Neuronal stem cell (in vitro differentiated cells): ENCODE data around the gene B3GNT3.

Experiments
- DNase-seq: peaks from one replicate; pipeline ENCODE4 v3.0.0-alpha.2; 2013; ENCODE audit warnings: low spot score
- H2AFZ ChIP-seq: one replicate; pipeline ENCODE4 v1.6.1; 2013; ENCODE audit warnings: mild to moderate bottlenecking, low read length, inconsistent platforms
- H2AK5ac ChIP-seq: 2 replicates; pipeline ENCODE4 v1.6.1; 2013; ENCODE audit warnings: low read depth, mild to moderate bottlenecking, inconsistent platforms, low read length, moderate library complexity, mixed read lengths
- H2BK120ac ChIP-seq: 2 replicates; pipeline ENCODE4 v1.6.1; 2013; ENCODE audit warnings: low read depth, mild to moderate bottlenecking, inconsistent platforms, low read length, moderate library complexity, mixed read lengths
- H2BK12ac ChIP-seq: one replicate; pipeline ENCODE4 v1.6.1; 2013; ENCODE audit warnings: low read length, inconsistent platforms
- H2BK15ac ChIP-seq: 2 replicates; pipeline ENCODE4 v1.6.1; 2013; ENCODE audit warnings: mild to moderate bottlenecking, low read length, inconsistent platforms, mixed read lengths
- H2BK5ac ChIP-seq: one replicate; pipeline ENCODE4 v1.6.1; 2013; ENCODE audit warnings: inconsistent platforms, mild to moderate bottlenecking, low read length, moderate library complexity
- H3K14ac ChIP-seq: one replicate; pipeline ENCODE4 v1.6.1; 2013; ENCODE audit warnings: low read length, inconsistent platforms
- H3K18ac ChIP-seq: 2 replicates; pipeline ENCODE4 v1.6.1; 2013; ENCODE audit warnings: low read length, inconsistent platforms
- H3K23ac ChIP-seq: 2 replicates; pipeline ENCODE4 v1.6.1; 2013; ENCODE audit warnings: low read depth, mild to moderate bottlenecking, mixed read lengths, low read length, inconsistent platforms; ENCODE audit not compliant: poor library complexity
- H3K27ac ChIP-seq: replicated peaks from 3 replicates; pipeline ENCODE4 v1.5.1; 2013; ENCODE audit warnings: low read length, inconsistent platforms
- H3K27me3 ChIP-seq, 3 experiments: 2 replicates each; pipeline ENCODE4 v1.6.1; 2013; ENCODE audit warnings: low read length in 3 of 3, mild to moderate bottlenecking in 2 of 3, inconsistent platforms in 1 of 3, low read depth in 1 of 3, mixed read lengths in 1 of 3, moderate library complexity in 1 of 3; ENCODE audit not compliant: control insufficient read depth in 3 of 3, insufficient read depth in 3 of 3
- H3K36me3 ChIP-seq, 2 donors: replicated peaks in 1 of 2; 2 replicates each; pipeline ENCODE4 v1.6.1; 2013; ENCODE audit warnings: low read length in 2 of 2; ENCODE audit not compliant: control insufficient read depth in 2 of 2, insufficient read depth in 2 of 2
- H3K4ac ChIP-seq: 2 replicates; pipeline ENCODE4 v1.6.1; 2013; ENCODE audit warnings: inconsistent platforms, mild to moderate bottlenecking, low read length, moderate library complexity
- H3K4me1 ChIP-seq, 2 donors: 1 replicate in 1 of 2; 2 replicates in 1 of 2; pipeline ENCODE4 v1.6.1; 2013; ENCODE audit warnings: low read length in 2 of 2, low read depth in 1 of 2; ENCODE audit not compliant: control insufficient read depth in 2 of 2, insufficient read depth in 1 of 2
- H3K4me2 ChIP-seq: one replicate; pipeline ENCODE4 v1.6.1; 2013; ENCODE audit warnings: mild to moderate bottlenecking, low read length, inconsistent platforms; ENCODE audit not compliant: insufficient read depth, poor library complexity, severe bottlenecking
- H3K4me3 ChIP-seq, 2 donors: 2 replicates each; pipeline ENCODE4 v1.5.1; 2013; ENCODE audit warnings: low read length in 2 of 2, mild to moderate bottlenecking in 2 of 2, inconsistent platforms in 1 of 2, moderate library complexity in 1 of 2
- H3K79me1 ChIP-seq: one replicate; pipeline ENCODE4 v1.6.1; 2013; ENCODE audit warnings: low read depth, mild to moderate bottlenecking, inconsistent platforms, low read length, moderate library complexity
- H3K9ac ChIP-seq: one replicate; pipeline ENCODE4 v1.6.1; 2013; ENCODE audit warnings: mild to moderate bottlenecking, low read depth, low read length, inconsistent platforms; ENCODE audit not compliant: poor library complexity
- H3K9me3 ChIP-seq, 2 donors: replicated peaks in 1 of 2; 2 replicates each; pipeline versions ENCODE3 to v1.6.1; 2013; ENCODE audit warnings: low read length in 2 of 2, mild to moderate bottlenecking in 2 of 2, inconsistent platforms in 1 of 2, low read depth in 1 of 2, mixed read lengths in 1 of 2, moderate library complexity in 1 of 2; ENCODE audit not compliant: control insufficient read depth in 2 of 2, insufficient read depth in 1 of 2
- H4K8ac ChIP-seq: one replicate; pipeline ENCODE4 v1.6.1; 2013; ENCODE audit warnings: low read depth, mild to moderate bottlenecking, inconsistent platforms, low read length, moderate library complexity
- H4K91ac ChIP-seq: one replicate; pipeline ENCODE4 v1.6.1; 2013; ENCODE audit warnings: low read length, low read depth, mild to moderate bottlenecking, inconsistent platforms; ENCODE audit not compliant: poor library complexity
- WGBS, 2 donors: extraction: QIAGEN DNeasy Blood & Tissue Kit; methylation state at CpG; one replicate each; pipeline ENCODE4 v1.1.7; 2013; ENCODE audit warnings: missing lambda C conversion rate in 2 of 2, mixed read lengths in 1 of 2; ENCODE audit not compliant: insufficient read length in 2 of 2, insufficient replicate concordance in 1 of 2; ENCODE audit errors: extremely low coverage in 2 of 2; 5-methylcytosine and 5-hydroxymethylcytosine counted together

Gene B3GNT3

GRCh38 chr19:17848595-17849292, 53.8 kb downstream of the B3GNT3 start:
- no peak overlapping the region for H4K8ac ChIP-seq
- H2BK15ac ChIP-seq: no peak overlapping the region
- WGBS, 2 donors: no CpG with 5 or more reads among the region's 14 CpGs

GRCh38 chr19:17854061-17854460, 59.1 kb downstream of the B3GNT3 start:
- Histone ChIP-seq H3K9ac (no peak overlapping the region), H2BK5ac (no peak overlapping the region), H2AFZ (no peak overlapping the region), H3K9me3 (no peaks in the 10 kb centered on the region), H3K4me1 (peaks cover under 1% of the 10 kb centered on the region in 2 donors), H3K4ac (no peak overlapping the region), H2AK5ac (peak overlapping the region; percentile 12), H4K91ac (no peak overlapping the region), H3K27me3 (no peaks in the 10 kb centered on the region), H3K79me1 (no peaks in the 10 kb centered on the region), H3K36me3 (no peaks in the 10 kb centered on the region), H4K8ac (no peak overlapping the region), H2BK15ac (no peak overlapping the region), H3K27ac (no peak overlapping the region), H2BK12ac (peak overlapping the region; percentile 84), H3K14ac (no peak overlapping the region), H3K4me2 (no peak overlapping the region), H2BK120ac (no peak overlapping the region), H3K18ac (no peak overlapping the region), H3K23ac (no peak overlapping the region), H3K4me3 (no peak overlapping the region)
- no peak for DNase-seq
- WGBS, 2 donors: no CpG with 5 or more reads among the region's 6 CpGs

More at GRCh38 chr19:17848595-17849292, 53.8 kb downstream of the B3GNT3 start:
- H3K4me1 ChIP-seq: peaks cover 3 to 4% of the 10 kb centered on the region in 2 donors
- no peaks in the 10 kb centered on the region for H3K36me3 ChIP-seq
- no peak overlapping the region for H3K14ac ChIP-seq
- no peak overlapping the region for H4K91ac ChIP-seq
- peak overlapping the region; percentile 72 for H3K18ac ChIP-seq
- no peak overlapping the region for H2AK5ac ChIP-seq
- H3K27me3 ChIP-seq: peaks cover 0 to 4% (median 0%) of the 10 kb centered on the region in 3 experiments
- no peak overlapping the region for H3K4me3 ChIP-seq
- H3K79me1 ChIP-seq: no peaks in the 10 kb centered on the region
- peak overlapping the region; percentile 62 for H2AFZ ChIP-seq
- H3K4me2 ChIP-seq: no peak overlapping the region
- no peak overlapping the region for H2BK120ac ChIP-seq
- no peak for DNase-seq
- H3K9ac ChIP-seq: no peak overlapping the region
- no peak overlapping the region for H2BK12ac ChIP-seq
- H2BK5ac ChIP-seq: no peak overlapping the region
- no peak overlapping the region for H3K23ac ChIP-seq
- H3K9me3 ChIP-seq: no peaks in the 10 kb centered on the region
- H3K4ac ChIP-seq: no peak overlapping the region
- no peak overlapping the region for H3K27ac ChIP-seq

- Histone ChIP-seq H3K4me1 (peaks cover 2 to 3% of the 10 kb centered on the region in 2 donors), H3K9me3 (no peaks in the 10 kb centered on the region), H2AFZ (peak overlapping the region; percentile 33), H3K79me1 (peaks cover 3% of the 10 kb centered on the region), H2BK12ac (no peak overlapping the region), H4K8ac (no peak overlapping the region), H3K18ac (peak overlapping the region; percentile 1), H3K9ac (no peak overlapping the region), H3K23ac (no peak overlapping the region), H2BK120ac (no peak overlapping the region), H2BK5ac (no peak overlapping the region), H3K27ac (no peak overlapping the region), H3K14ac (no peak overlapping the region), H3K27me3 (no peaks in the 10 kb centered on the region), H3K36me3 (peaks cover 0 to 1% of the 10 kb centered on the region in 2 donors), H3K4me2 (no peak overlapping the region), H3K4me3 (no peak overlapping the region), H4K91ac (no peak overlapping the region), H3K4ac (no peak overlapping the region), H2BK15ac (no peak overlapping the region), H2AK5ac (peak overlapping the region; percentile 58)
- peak; percentile 78 for DNase-seq
- no CpG with 5 or more reads among the region's 29 CpGs for WGBS, 2 donors
These were observed 60.6 kb downstream of the B3GNT3 start for GRCh38 chr19:17855280-17856152.
